ENCODE data around the gene CEP85L.
"Not testable (repeated sequence)": the region's sequence is repeated elsewhere in the genome, so short reads cannot be mapped to it uniquely, and the experiment has no call there.

The CEP85L gene

GRCh38 chr6:118467181-118467580, 184.2 kb downstream of the CEP85L start:
- TF ChIP-seq POLR2AphosphoS5 (IDR thresholded peaks at IDR 0.05; ENCODE audit: borderline replicate concordance, low read depth, low read length) (no peak), EZH2 (IDR thresholded peaks at IDR 0.05) (no peak), FOXP2 (optimal IDR thresholded peaks at IDR 0.05; ENCODE audit: control extremely low read depth, extremely low read length, insufficient read depth) (no peak)
- no peak overlapping the region for H3K4me3 ChIP-seq
- H3K27ac ChIP-seq, result no peak overlapping the region
- no peak for DNase-seq (ENCODE audit: low read depth, low spot score)
- no peak overlapping the region for H3K9ac ChIP-seq (ENCODE audit: insufficient read length)
- no peaks in the 10 kb centered on the region for H3K9me3 ChIP-seq (ENCODE audit: low read depth, low read length)
- no peaks in the 10 kb centered on the region for H3K36me3 ChIP-seq (ENCODE audit: insufficient read depth, low read length)

- Histone ChIP-seq H3K9ac (ENCODE audit: insufficient read length) (no peak overlapping the region), H3K4me3 (no peak overlapping the region), H3K27ac (no peak overlapping the region), H3K9me3 (ENCODE audit: low read depth, low read length) (no peaks in the 10 kb centered on the region), H3K36me3 (ENCODE audit: insufficient read depth, low read length) (no peaks in the 10 kb centered on the region)
- TF ChIP-seq FOXP2 (optimal IDR thresholded peaks at IDR 0.05; ENCODE audit: control extremely low read depth, extremely low read length, insufficient read depth), result no peak
- TF ChIP-seq POLR2AphosphoS5 (IDR thresholded peaks at IDR 0.05; ENCODE audit: borderline replicate concordance, low read depth, low read length), result no peak
- TF ChIP-seq EZH2 (IDR thresholded peaks at IDR 0.05), result no peak
- no peak for DNase-seq (ENCODE audit: low read depth, low spot score)
These were observed 186.8 kb downstream of the CEP85L start for GRCh38 chr6:118464620-118465019.

- DNase-seq (ENCODE audit: low read depth, low spot score), result no peak
- Histone ChIP-seq H3K36me3 (ENCODE audit: insufficient read depth, low read length) (no peaks in the 10 kb centered on the region), H3K27ac (no peak overlapping the region), H3K9ac (ENCODE audit: insufficient read length) (no peak overlapping the region), H3K4me3 (no peak overlapping the region), H3K9me3 (ENCODE audit: low read depth, low read length) (no peaks in the 10 kb centered on the region)
- TF ChIP-seq EZH2 (IDR thresholded peaks at IDR 0.05), result no peak
- TF ChIP-seq FOXP2 (optimal IDR thresholded peaks at IDR 0.05; ENCODE audit: control extremely low read depth, extremely low read length, insufficient read depth), result no peak
- no peak for TF ChIP-seq POLR2AphosphoS5 (IDR thresholded peaks at IDR 0.05; ENCODE audit: borderline replicate concordance, low read depth, low read length)
These were observed 190.4 kb downstream of the CEP85L start for GRCh38 chr6:118460958-118461470.

- Histone ChIP-seq H3K9me3 (ENCODE audit: low read depth, low read length) (no peaks in the 10 kb centered on the region), H3K9ac (ENCODE audit: insufficient read length) (no peak overlapping the region), H3K27ac (no peak overlapping the region), H3K36me3 (ENCODE audit: insufficient read depth, low read length) (no peaks in the 10 kb centered on the region), H3K4me3 (no peak overlapping the region)
- TF ChIP-seq POLR2AphosphoS5 (IDR thresholded peaks at IDR 0.05; ENCODE audit: borderline replicate concordance, low read depth, low read length) (no peak), FOXP2 (optimal IDR thresholded peaks at IDR 0.05; ENCODE audit: control extremely low read depth, extremely low read length, insufficient read depth) (no peak), EZH2 (IDR thresholded peaks at IDR 0.05) (no peak)
- no peak for DNase-seq (ENCODE audit: low read depth, low spot score)
These were observed 194.4 kb downstream of the CEP85L start for GRCh38 chr6:118456982-118457381.

GRCh38 chr6:118451839-118452238, 199.6 kb downstream of the CEP85L start:
- Histone ChIP-seq H3K27ac (no peak overlapping the region), H3K36me3 (ENCODE audit: insufficient read depth, low read length) (no peaks in the 10 kb centered on the region), H3K9ac (ENCODE audit: insufficient read length) (no peak overlapping the region), H3K4me3 (no peak overlapping the region), H3K9me3 (ENCODE audit: low read depth, low read length) (0 out of 2 replicates have a peak, but pooled peaks cover 3% of the 10 kb centered on the region)
- TF ChIP-seq FOXP2 (optimal IDR thresholded peaks at IDR 0.05; ENCODE audit: control extremely low read depth, extremely low read length, insufficient read depth), result no peak
- no peak for TF ChIP-seq POLR2AphosphoS5 (IDR thresholded peaks at IDR 0.05; ENCODE audit: borderline replicate concordance, low read depth, low read length)
- no peak for TF ChIP-seq EZH2 (IDR thresholded peaks at IDR 0.05)
- no peak for DNase-seq (ENCODE audit: low read depth, low spot score)

GRCh38 chr6:118444796-118445195, 206.6 kb downstream of the CEP85L start:
- TF ChIP-seq EZH2 (IDR thresholded peaks at IDR 0.05) (no peak), POLR2AphosphoS5 (IDR thresholded peaks at IDR 0.05; ENCODE audit: borderline replicate concordance, low read depth, low read length) (no peak), FOXP2 (optimal IDR thresholded peaks at IDR 0.05; ENCODE audit: control extremely low read depth, extremely low read length, insufficient read depth) (no peak)
- DNase-seq (ENCODE audit: low read depth, low spot score), result no peak
- no peaks in the 10 kb centered on the region for H3K9me3 ChIP-seq (ENCODE audit: low read depth, low read length)
- H3K4me3 ChIP-seq, result no peak overlapping the region
- H3K36me3 ChIP-seq (ENCODE audit: insufficient read depth, low read length), result no peaks in the 10 kb centered on the region
- no peak overlapping the region for H3K9ac ChIP-seq (ENCODE audit: insufficient read length)
- H3K27ac ChIP-seq, result no peak overlapping the region

- no peak for DNase-seq (ENCODE audit: low read depth, low spot score)
- Histone ChIP-seq H3K9ac (ENCODE audit: insufficient read length) (no peak overlapping the region), H3K27ac (no peak overlapping the region), H3K9me3 (ENCODE audit: low read depth, low read length) (no peaks in the 10 kb centered on the region), H3K4me3 (no peak overlapping the region), H3K36me3 (ENCODE audit: insufficient read depth, low read length) (no peaks in the 10 kb centered on the region)
- no peak for TF ChIP-seq FOXP2 (optimal IDR thresholded peaks at IDR 0.05; ENCODE audit: control extremely low read depth, extremely low read length, insufficient read depth)
- no peak for TF ChIP-seq EZH2 (IDR thresholded peaks at IDR 0.05)
- no peak for TF ChIP-seq POLR2AphosphoS5 (IDR thresholded peaks at IDR 0.05; ENCODE audit: borderline replicate concordance, low read depth, low read length)
These were observed 214.9 kb downstream of the CEP85L start for GRCh38 chr6:118436482-118436881.

GRCh38 chr6:118434147-118434546, 217.2 kb downstream of the CEP85L start:
- H3K9me3 ChIP-seq (ENCODE audit: low read depth, low read length); H3K36me3 ChIP-seq (ENCODE audit: insufficient read depth, low read length); DNase-seq (ENCODE audit: low read depth, low spot score); H3K9ac ChIP-seq (ENCODE audit: insufficient read length); H3K4me3 ChIP-seq; H3K27ac ChIP-seq: not testable (repeated sequence)

GRCh38 chr6:118421312-118421711, 230.1 kb downstream of the CEP85L start:
- not testable (repeated sequence) for H3K27ac ChIP-seq; H3K4me3 ChIP-seq; H3K36me3 ChIP-seq (ENCODE audit: insufficient read depth, low read length); H3K9ac ChIP-seq (ENCODE audit: insufficient read length); H3K9me3 ChIP-seq (ENCODE audit: low read depth, low read length); DNase-seq (ENCODE audit: low read depth, low spot score)
